Adipose tissue (tissue), 3 donors: ENCODE data around the gene ANKS1B. TPM values are rescaled to one million over a fixed set of nuclear protein-coding genes. Genes with fewer than 3 reads are reported as not detected.
"Not testable (repeated sequence)": the region's sequence is repeated elsewhere in the genome, so short reads cannot be mapped to it uniquely, and the experiment has no call there.

ENCODE experiments used
- H3K27ac ChIP-seq: one replicate; pipeline ENCODE4 v1.5.1; 2013; ENCODE audit warnings: low read depth, low read length
- WGBS, 3 donors: extraction: QIAGEN DNeasy Blood & Tissue Kit; methylation state at CpG; one replicate each; pipeline ENCODE4 v1.1.7; 2013; 5-methylcytosine and 5-hydroxymethylcytosine counted together
- polyA plus RNA-seq, 3 donors: library from polyadenylated mRNA; stranded (reverse); fragments of 200-250 nt; gene quantifications; one replicate each; pipeline ENCODE4 v1.2.3, GENCODE V29; 2013
- donor health status: healthy with polysubstance abuse.
- donor health status: Bipolar disorder and iron deficiency.
- donor health status: healthy.

Gene ANKS1B
- polyA plus RNA-seq, result 1 to 10 TPM in 1 of 3 donors, under 1 TPM in 2; 0.58 to 4.0 (median 0.79) TPM

- WGBS, 3 donors, result 1% methylated on average over 53 to 92 of the region's 98 CpGs
- H3K27ac ChIP-seq, result no peak within 1 kb of the TSS
Measured at GRCh38 chr12:99984271-99985128, at the start of gene ANKS1B. ANKS1B (minus strand) TSS chr12:99984936; CDS start chr12:99984237, 699 bp downstream.

DNA sequence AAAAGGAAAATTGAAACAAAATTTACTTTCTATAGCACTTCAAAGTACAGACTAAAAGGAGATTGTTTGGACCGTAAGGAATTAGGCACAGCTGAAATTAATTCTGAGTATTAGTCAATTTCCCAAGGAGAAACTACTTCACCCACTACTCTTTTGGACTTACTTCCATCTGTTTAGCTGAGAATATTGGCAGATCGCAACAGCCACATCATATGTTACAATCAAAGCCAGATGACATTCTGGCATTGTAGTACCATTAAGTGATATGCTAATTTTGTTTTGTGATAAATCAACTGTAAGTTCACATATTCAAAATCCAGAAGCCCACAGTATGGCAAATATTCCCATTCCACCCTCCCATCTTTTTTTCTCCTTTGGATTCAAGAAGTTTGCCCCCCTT lies 47.1 kb upstream of the ANKS1B start:
- 76 to 91% (median 81%) methylated on average over 2 of the region's 2 CpGs for WGBS, 3 donors

GRCh38 chr12:100027671-100028070 lies 42.9 kb upstream of the ANKS1B start:
- H3K27ac ChIP-seq, result no peak overlapping the region
- WGBS, 3 donors, result 69 to 73% (median 69%) methylated on average over 3 of the region's 3 CpGs

More for the DNA sequence above, 47.1 kb upstream of the ANKS1B start:
- no peak overlapping the region for H3K27ac ChIP-seq

DNA sequence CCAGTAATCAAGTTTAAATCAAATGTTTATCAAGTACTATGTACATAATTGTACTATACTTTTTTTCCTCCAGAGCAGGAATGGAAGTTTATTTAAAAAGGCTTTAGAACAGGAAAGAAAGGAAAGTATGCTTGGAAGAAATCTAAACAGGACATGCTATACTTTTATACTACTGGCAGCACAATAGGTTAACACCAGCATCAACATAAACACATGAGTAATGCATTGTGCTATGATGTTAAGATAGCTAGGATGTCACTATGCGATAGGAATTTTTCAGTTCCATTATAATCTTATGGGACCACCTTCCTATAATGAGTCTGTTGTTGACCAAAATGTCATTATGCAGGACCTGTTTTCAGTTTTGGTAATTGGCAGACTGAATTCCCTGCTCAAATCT lies 41.5 kb upstream of the ANKS1B start:
- no peak overlapping the region for H3K27ac ChIP-seq
- 90 to 100% (median 93%) methylated on average over 1 of the region's 1 CpG for WGBS, 3 donors

DNA sequence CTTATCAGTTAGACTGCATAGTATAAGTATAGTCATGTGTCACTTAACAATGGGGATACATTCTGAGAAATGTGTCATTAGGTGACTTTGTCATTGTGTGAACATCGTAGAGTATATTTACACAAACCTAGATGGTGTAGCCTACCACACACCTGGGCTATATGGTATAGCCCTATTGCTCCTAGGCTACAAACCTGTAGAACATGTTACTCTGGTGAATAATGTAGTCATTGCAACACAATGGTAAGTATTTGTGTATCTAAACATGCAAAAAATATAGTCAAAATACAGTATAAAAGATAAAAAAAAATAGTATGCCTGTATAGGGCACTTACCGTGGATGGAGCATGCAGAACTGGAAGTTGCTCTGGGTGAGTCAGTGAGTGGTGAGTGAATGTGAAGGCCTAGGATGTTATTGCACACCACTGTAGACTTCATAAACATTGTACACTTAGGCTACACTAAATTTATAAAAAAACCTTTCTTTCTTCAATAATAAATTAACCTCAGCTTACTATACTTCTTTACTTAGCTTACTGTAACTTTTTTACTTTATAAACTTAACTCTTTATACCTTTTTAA lies 40.3 kb upstream of the ANKS1B start:
- WGBS, 3 donors, result 73 to 92% (median 87%) methylated on average over 2 of the region's 2 CpGs

GRCh38 chr12:100020370-100020769 lies 35.6 kb upstream of the ANKS1B start:
- H3K27ac ChIP-seq, result no peak overlapping the region
- WGBS, 3 donors, result 38 to 70% (median 63%) methylated on average over 1 of the region's 1 CpG

More for the DNA sequence above, 40.3 kb upstream of the ANKS1B start:
- H3K27ac ChIP-seq, result no peak overlapping the region

GRCh38 chr12:100017056-100017455 lies 32.3 kb upstream of the ANKS1B start:
- 79 to 88% (median 80%) methylated on average over 3 of the region's 3 CpGs for WGBS, 3 donors
- H3K27ac ChIP-seq, result no peak overlapping the region

DNA sequence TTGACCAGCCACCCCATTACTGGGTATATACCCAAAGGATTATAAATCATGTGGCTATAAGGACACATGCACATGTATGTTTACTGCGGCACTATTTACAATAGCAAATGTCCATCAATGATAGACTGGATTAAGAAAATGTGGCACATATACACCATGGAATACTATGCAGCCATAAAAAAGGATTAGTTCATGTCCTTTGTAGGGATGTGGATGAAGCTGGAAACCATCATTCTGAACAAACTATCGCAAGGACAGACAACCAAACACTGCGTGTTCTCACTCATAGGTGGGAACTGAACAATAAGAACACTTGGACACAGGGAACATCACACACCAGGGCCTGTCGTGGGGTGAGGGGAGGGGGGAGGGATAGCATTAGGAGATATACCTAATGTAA lies 31.6 kb upstream of the ANKS1B start:
- 88 to 99% (median 96%) methylated on average over 4 of the region's 4 CpGs for WGBS, 3 donors
- not testable (repeated sequence) for H3K27ac ChIP-seq

GRCh38 chr12:100005846-100006245 lies 21.1 kb upstream of the ANKS1B start:
- 72 to 79% (median 76%) methylated on average over 9 of the region's 9 CpGs for WGBS, 3 donors
- not testable (repeated sequence) for H3K27ac ChIP-seq

DNA sequence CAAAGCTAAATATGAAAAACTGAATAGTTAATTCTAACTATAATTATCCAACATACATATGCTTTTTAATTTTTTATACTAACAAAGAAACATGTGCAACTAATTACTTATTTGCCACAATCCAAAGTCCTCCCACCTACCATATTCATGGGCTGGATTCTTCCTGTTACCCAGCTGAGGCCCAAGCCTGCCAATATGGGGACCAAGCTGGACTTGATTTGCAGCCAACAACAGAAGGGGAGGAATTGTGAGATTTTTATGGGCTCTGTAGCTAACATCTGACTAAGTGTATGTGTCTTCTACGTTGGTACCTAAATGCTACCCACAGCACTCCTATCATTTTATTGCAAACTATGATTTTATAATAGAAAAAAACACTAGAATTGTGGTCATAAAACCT lies 13.1 kb upstream of the ANKS1B start:
- WGBS, 3 donors, result 72 to 83% (median 78%) methylated on average over 1 of the region's 1 CpG
- H3K27ac ChIP-seq, result no peak overlapping the region

DNA sequence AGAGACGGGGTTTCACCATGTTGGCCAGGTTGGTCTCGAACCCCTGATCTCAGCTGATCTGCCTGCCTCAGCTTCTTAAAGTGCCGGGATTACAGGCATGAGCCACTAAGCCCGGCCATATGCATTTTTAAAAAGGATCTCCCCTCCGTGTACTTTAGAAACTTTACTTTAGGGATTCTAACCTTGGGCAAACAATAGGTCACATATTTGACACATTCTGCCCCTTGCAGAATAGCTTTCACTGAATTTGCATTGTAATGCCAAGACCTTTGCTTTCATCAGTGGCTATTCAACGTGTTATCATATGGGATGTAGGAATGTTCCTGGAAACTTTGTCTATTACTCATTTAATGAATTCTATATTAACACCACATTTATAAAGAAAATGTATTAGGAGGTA lies 11.4 kb upstream of the ANKS1B start:
- 47 to 86% (median 73%) methylated on average over 6 of the region's 6 CpGs for whole genome bisulfite sequencing, 3 donors
- H3K27ac ChIP-seq, result no peak overlapping the region

- no peak overlapping the region for H3K27ac ChIP-seq
- WGBS, 3 donors, result 59 to 64% (median 59%) methylated on average over 3 of the region's 3 CpGs
Measured at GRCh38 chr12:99985631-99986030, 895 bp upstream of the ANKS1B start.

- 2 to 4% (median 3%) methylated on average over 10 of the region's 10 CpGs for WGBS, 3 donors
- H3K27ac ChIP-seq, result no peak overlapping the region
Measured at GRCh38 chr12:99985129-99985570, 414 bp upstream of the ANKS1B start.

- H3K27ac ChIP-seq, result no peak overlapping the region
- WGBS, 3 donors, result 21 to 25% (median 24%) methylated on average over 20 of the region's 20 CpGs
Measured at GRCh38 chr12:99983456-99984258, 1.1 kb downstream of the ANKS1B start.

DNA sequence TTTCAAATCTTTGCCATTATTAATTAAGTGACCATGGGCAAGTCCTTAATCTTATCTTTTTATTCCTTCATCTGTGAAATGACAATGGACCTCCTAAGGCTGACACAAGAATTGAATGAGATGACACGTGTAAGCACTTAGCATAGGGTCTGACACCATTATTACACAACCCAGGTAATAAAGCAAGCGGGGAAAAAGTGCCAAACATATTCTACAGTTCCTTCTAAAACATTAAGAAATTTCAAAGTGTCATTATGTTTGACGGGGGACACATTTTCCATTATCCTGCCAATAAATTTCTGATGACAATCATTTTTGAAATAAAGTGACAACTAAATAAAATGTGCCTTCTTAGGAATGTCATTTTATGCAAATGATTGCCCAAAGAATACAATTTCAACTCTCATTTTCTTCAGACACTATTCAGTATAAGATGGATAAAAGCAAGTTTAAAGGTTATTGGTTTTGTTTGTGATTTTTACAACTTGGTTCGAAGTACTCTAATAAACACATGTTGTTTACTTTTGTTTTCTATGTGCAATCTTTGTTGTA lies 3.0 kb downstream of the ANKS1B start:
- H3K27ac ChIP-seq, result no peak overlapping the region
- 66 to 71% (median 71%) methylated on average over 4 of the region's 4 CpGs for WGBS, 3 donors

- 65 to 68% (median 66%) methylated on average over 2 of the region's 2 CpGs for WGBS, 3 donors
- no peak overlapping the region for H3K27ac ChIP-seq
Measured at GRCh38 chr12:99979471-99979870, 5.3 kb downstream of the ANKS1B start.

DNA sequence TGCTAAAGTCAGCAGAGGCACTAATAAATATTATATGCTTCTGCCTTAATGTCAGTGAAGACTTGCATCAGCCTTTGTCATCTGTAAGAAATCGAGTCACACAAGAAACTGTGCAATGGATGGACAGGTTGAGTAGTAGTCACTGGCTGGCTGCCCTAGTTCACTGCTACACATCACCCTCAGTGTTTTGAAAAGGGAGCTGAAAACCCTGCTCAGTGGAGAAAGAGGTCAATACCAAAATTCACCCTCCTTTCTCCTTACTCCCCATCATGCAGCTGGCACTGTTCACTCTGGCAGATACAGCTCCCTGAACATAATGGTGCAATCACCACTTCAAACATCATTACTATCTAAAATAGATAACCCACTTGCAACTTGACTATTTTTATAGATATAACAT lies 6.6 kb downstream of the ANKS1B start:
- WGBS, 3 donors, result 67 to 88% (median 84%) methylated on average over 1 of the region's 1 CpG
- H3K27ac ChIP-seq, result no peak overlapping the region

- H3K27ac ChIP-seq, result no peak overlapping the region
- WGBS, 3 donors, result 60 to 68% (median 65%) methylated on average over 4 of the region's 4 CpGs
Measured at GRCh38 chr12:99977550-99977949, 7.2 kb downstream of the ANKS1B start.

DNA sequence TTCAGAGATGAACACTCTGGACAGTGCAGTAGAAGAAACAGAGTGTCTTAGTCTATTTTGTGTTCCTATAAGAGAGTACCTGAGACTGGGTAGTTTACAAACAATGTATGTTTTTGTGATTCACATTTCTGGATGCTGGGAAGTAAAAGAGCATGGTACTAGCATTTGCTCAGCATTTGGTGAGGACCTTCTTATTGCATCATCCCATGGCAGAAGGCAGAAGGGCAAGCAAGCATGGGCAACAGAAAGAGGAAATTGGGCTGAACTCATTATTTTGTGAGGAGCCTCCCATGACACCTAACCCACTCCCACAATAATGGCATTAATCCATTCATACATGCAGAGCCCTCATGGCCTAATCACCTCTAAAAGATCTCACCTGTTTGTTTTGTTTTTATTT lies 8.0 kb downstream of the ANKS1B start:
- no peak overlapping the region for H3K27ac ChIP-seq
